GM12872 (cell line): ENCODE data around the gene VEGFB.

Experiments
- TF ChIP-seq, protein P1 (sequence below): IDR thresholded peaks from 3 replicates; pipeline ENCODE4 v1.5.1; 2011; ENCODE audit warnings: low read depth, mild to moderate bottlenecking, low read length, moderate library complexity; ENCODE audit not compliant: insufficient read depth

VEGFB gene

DNA sequence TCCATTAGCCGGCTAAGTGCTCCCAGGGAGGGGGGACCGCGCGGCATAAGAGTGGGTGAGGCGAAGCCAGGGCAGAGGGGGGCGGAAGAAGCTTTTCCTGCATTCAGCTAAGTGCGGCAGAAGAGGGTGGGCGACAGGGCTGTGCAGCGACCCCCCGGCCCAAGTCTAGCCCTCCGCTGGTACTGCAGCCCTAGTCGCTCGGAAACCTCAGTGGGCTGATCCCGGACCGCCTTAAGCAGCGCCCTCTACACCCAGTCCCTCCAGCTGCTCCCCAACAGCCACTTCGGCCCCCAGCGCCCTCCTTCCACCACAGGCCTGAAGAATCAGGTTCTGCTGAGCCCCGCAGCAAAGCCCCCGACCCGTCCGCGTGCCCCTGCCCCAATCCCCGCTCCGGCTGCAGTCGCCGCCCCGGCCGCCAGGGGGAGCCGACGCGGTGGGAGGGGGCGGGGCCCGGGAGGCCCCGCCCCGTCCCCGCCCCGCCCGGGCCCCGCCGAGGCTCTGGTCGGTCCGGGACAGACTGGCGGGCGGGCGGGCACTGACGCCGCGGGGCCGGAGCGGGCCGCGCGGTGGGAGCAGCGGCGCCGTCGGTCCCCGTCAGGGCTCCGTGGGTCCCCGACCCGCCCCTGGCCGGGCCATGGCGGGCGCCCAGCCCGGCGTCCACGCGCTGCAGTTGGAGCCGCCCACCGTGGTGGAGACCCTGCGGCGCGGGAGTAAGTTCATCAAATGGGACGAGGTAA, 16.8 kb downstream of the VEGFB start, which contains the start of gene PLCB3:
Gene PLCB3 (plus strand): TSS at position 515 of the 737 bp plus-strand sequence. CDS start 120 bp downstream, at position 635.
- TF ChIP-seq, protein P1, sequence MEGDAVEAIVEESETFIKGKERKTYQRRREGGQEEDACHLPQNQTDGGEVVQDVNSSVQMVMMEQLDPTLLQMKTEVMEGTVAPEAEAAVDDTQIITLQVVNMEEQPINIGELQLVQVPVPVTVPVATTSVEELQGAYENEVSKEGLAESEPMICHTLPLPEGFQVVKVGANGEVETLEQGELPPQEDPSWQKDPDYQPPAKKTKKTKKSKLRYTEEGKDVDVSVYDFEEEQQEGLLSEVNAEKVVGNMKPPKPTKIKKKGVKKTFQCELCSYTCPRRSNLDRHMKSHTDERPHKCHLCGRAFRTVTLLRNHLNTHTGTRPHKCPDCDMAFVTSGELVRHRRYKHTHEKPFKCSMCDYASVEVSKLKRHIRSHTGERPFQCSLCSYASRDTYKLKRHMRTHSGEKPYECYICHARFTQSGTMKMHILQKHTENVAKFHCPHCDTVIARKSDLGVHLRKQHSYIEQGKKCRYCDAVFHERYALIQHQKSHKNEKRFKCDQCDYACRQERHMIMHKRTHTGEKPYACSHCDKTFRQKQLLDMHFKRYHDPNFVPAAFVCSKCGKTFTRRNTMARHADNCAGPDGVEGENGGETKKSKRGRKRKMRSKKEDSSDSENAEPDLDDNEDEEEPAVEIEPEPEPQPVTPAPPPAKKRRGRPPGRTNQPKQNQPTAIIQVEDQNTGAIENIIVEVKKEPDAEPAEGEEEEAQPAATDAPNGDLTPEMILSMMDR, result peak; percentile 64

DNA sequence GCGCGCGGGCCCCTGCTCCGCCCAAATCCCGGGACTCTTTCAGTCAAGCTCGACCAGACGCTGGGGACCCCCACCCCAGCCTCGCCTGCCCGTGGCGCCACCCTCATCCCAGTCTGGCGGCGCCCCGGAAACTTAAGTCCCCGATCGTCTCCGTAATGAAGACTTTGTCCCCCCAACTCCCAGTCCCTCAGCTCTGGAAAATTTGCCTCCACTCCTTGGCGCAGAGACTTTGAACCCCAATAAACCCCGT, 17.3 kb downstream of the VEGFB start:
- TF ChIP-seq, protein P1, result no peak

DNA sequence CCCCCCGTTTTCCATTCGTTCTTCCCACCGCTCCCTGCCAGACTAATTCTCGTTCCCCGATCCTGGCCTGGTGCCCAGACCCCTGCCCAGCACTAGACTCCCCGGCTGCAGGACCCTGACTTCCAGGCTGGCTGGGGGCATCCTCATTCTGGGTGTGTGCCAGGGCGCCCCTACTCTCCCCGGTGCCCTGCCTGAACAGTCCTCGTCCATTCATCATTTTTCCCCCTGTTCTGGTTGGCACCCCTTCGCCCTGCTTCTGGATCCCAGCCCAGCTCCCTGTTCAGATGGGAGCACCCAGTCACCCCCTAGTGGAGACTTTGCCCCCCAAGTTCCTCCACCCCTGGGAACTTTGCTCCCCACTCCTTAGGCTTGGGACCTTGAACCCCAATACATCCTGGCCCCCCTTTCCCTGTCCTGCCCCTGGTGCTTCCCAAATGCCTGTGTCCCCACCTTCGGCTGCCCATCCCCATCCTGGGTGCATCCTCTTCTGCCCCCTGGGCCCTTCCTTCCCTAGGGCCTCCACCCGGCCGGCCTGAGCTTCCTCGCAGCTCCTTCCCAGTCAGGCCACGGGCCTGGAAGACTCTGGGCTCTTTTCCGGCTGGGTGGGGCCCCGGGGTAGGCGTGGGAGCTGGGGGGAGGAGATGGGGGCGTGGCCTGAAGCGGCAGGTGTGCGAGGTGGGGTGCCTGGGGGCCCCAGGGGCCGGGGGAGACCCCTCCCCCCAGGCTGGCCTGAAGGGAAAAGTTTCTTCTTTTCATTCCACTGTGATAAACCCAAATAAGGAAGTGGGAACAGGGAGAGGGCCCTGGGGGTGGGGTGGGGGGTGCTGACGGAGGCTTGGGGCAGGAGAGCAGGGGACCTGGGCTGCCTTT, 17.9 kb downstream of the VEGFB start:
- TF ChIP-seq, protein P1, result peak; percentile 61

DNA sequence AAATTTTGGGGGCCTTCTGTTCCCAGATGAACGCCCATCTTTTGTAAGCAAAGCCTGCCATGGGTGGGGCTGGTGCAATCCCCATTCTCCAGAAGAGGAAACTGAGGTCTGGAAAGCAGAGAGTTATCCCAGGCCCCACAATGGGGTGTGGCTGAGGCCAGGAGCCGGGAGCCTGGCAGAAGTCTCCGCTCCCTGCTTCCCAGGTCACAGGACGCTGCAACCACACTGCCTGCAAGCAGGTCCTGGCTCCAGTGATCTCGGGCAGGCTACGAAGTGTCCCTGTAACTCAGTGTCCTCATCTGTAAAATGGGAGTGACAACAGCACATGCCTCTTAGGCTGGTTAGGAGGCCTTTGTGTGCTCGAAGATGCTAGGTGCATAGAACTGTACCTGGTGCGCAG, 18.7 kb downstream of the VEGFB start:
- TF ChIP-seq, protein P1, result no peak

DNA sequence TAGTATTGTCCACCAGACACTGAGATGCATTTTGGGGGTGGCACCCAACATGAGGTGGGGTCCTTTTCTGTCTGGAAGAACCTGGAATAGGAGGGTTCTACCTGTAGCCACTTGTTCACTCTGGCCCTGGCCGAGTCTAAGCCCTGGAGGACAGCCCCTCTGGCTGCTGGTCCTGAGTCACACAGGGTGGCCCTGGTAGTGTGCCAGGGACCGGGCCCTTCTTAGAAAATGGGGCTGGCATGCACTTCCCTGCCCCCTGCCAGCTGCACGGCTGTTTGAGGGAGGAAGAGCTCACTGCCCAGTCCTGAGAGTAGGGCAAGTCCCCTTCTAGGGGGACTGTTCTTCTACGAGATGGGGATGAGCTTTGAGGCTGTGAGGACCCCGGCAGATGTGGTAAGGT, 19.1 kb downstream of the VEGFB start:
- TF ChIP-seq, protein P1, result no peak

DNA sequence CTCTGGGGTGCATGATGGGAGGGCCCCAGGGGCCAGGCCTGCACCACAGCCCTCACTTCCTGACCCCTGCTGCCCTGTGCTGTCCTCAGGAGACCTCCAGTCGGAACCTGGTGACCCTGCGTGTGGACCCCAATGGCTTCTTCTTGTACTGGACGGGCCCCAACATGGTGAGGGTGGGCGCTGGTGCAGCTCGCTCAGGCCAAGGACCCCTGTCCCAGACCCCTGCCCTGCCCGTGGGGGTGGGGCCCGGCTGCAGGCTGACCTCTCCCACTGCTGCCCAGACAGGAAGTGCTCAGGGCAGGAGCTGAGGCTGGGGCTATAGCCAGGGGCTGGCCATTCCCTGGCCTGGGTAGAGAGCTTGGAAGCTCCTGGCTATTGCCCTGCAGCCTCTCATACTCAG, 19.9 kb downstream of the VEGFB start:
- TF ChIP-seq, protein P1, result no peak

DNA sequence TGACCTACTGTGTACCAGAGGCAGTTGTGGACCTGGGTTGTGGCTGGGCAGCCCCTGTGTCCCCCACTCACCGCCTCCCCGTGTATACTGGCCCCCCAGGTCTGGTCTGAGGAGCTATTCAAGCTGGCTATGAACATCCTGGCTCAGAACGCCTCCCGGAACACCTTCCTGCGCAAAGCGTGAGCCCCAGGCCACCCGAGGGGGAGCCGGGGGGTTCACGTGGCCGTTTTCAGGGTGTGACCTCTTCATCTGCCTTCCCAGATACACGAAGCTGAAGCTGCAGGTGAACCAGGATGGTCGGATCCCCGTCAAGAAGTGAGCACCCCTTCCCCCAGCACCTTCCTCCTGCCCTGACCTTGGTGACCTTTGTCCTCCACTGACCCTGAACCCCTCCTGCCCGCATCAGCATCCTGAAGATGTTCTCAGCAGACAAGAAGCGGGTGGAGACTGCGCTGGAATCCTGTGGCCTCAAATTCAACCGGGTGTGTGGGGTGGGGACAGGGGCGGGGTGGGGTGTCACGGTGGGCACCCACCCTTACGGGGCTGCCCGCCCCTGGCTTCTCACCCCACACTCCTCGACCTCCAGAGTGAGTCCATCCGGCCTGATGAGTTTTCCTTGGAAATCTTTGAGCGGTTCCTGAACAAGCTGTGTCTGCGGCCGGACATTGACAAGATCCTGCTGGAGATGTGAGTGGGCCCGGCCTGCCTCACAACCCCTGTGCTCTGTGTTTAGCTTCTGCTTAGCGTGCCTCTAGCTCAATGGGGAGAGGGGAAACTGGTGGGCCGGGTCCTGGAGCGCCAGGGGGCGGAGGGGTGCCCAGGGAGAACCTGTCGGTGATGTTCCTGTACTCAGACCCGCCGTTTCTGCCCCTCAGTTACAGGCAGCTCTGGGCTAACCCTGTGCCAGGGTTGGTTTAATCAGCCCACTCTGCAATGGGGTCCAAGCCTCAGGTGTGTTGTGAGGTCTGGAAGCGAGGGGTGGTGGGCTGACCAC, 21.0 kb downstream of the VEGFB start:
- TF ChIP-seq, protein P1, result no peak
